ENCODE data around the gene THAP9. TPM values are rescaled to one million over a fixed set of nuclear protein-coding genes. Genes with fewer than 3 reads are reported as not detected.
A peak's percentile ranks its signal among the peaks of the same experiment; 100 is the strongest.

Gene THAP9
- total RNA-seq, 5 donors from 2014 or later (not counting 1 experiment from before 2014, with no cell fraction given): 2.3 to 4.1 (median 3.0) TPM

DNA sequence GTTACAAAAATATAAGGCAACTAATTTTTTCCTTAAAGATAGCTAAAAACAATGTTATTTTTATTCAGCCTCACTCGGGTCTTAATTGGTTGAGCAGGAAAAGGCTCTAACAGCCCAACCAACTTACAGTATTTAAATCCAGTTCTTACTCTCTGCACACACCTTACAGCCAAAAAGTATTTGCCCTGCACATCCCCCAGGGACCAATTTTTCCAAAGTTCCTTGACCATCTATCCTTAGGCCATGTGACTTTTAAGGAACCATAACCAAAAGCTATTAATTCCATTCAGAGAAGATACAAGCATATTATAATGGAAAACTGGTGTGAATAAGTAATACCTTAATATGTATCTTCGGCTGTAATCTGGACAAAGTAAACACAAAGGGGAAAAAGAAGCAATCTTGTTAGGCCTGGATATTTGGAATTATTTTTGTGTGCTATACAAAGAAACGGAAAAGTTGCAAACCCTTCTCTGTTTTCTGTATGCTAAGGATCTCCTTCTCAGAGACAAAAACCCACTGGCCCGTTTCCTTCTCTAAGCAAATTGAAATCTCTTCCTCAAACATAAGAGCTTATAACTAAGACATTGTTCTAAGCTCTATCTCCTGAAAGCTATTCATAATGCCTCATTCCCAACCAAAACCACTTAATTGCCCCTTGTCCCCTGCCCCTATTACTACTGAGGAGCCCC is 1.0 kb upstream of the THAP9 start:
- ChIA-PET POLR2A (interaction anchor here (0.5 to 2.3 kb wide), 9 partner anchors 10 to 555 kb away, joined by 3 to 20 read pairs (median 8); partner anchors contain the start of genes COPS4 (in 1 of the 2) and LIN54 (in 1 of the 2)), CTCF (interaction anchor here (0.6 to 2.5 kb wide), 15 partner anchors 8 to 525 kb away, joined by 3 to 23 read pairs (median 5); partner anchors contain the start of genes COPS4 (in 1 of the 2), COQ2 (in 1 of the 2), HNRNPD (in 1 of the 2) and LIN54 (in 1 of the 2))
- no peaks in the 10 kb centered on the region for H3K27me3 Mint-ChIP-seq
- Histone ChIP-seq H3K4me1 (ENCODE audit: control insufficient read depth in 1 of 2, extremely low read depth in 1 of 2, insufficient read depth in 2 of 2, low read length in 2 of 2) (peaks cover 3 to 24% of the 10 kb centered on the region in 2 experiments), H3K27ac (ENCODE audit: low read length) (peak overlapping the region; percentile 91), H3K27me3 (replicated peaks in 1 of 2; ENCODE audit: control insufficient read depth in 2 of 2, extremely low read depth in 1 of 2, insufficient read depth in 2 of 2, low read length in 1 of 2) (no peaks in the 10 kb centered on the region), H3K36me3 (ENCODE audit: control insufficient read depth in 2 of 2, extremely low read depth in 1 of 2, insufficient read depth in 1 of 2, low read length in 1 of 2) (peaks cover 0 to 11% of the 10 kb centered on the region in 2 donors), H3K4me3 (ENCODE audit: control insufficient read depth in 1 of 2, extremely low read depth in 1 of 2, low read length in 1 of 2) (peak overlapping the region; percentile 77 to 85), H3K9me3 (no peaks in the 10 kb centered on the region)
- no peak overlapping the region for H3K27ac Mint-ChIP-seq
- WGBS (ENCODE audit: insufficient coverage): 0% methylated on average over 2 of the region's 4 CpGs
- H3K9me3 Mint-ChIP-seq: no peaks in the 10 kb centered on the region
- H3K36me3 Mint-ChIP-seq: peaks cover 12% of the 10 kb centered on the region
- peaks cover 11 to 18% (median 14%) of the 10 kb centered on the region in 3 donors for H3K4me1 Mint-ChIP-seq
- no peak overlapping the region for H3K4me3 Mint-ChIP-seq
- no peak for ATAC-seq (replicated peaks in 1 of 4)
- peak in 1 of 35 experiments; percentile 16 for DNase-seq

DNA sequence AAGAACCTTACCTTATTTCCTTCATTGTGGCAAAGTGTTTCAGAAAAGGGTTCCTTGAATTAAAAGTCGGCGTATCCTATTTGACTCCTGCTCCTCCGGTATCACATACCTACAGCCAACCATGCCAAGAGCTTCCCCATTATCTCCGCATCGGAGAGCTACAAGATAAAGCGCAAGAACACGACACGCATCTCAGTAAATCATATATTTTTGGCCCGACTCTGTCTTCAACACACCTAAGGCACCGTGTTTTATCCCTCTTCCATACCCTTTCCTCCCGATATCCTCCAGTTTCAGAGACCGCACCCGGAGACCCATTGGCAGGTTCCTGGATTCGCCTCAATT is 497 bp upstream of the THAP9 start:
- POLR2A ChIA-PET: interaction anchor here (0.5 to 2.3 kb wide), 10 partner anchors 11 to 554 kb away, joined by 3 to 20 read pairs (median 6); partner anchors contain the start of genes COPS4 (in 1 of the 2) and LIN54 (in 1 of the 2)
- WGBS (ENCODE audit: insufficient coverage): 0% methylated on average over 14 of the region's 14 CpGs
- peaks cover 9% of the 10 kb centered on the region for H3K36me3 Mint-ChIP-seq

DNA sequence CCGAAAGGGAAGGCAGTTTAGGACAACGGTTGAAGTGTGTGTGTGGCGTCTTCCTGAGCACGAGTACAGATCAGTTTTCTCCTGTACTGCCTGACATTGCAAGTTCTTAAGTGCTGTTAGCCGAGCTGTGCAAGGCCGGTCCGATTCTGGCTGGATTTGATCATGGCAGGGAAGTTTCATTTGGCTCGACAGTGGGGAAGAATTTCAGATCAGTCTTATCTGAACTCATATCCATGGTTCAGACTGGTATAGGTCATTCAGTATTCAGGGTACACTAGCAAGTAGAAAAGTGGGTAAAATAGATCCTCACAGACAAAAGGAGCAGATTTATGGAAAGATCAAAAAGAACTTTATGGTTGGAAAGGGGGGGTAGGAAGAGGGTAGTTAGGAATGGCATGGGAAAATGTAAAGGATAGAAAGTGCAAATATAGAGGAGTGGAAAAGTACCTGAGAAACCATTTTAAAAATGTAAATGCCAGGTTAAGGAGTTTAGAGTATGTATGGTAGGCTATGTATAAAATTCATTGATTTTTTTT is 716 bp downstream of the THAP9 start:
- H3K9me3 Mint-ChIP-seq: no peaks in the 10 kb centered on the region

More for the DNA sequence above, 497 bp upstream of the THAP9 start:
- ATAC-seq (replicated peaks in 1 of 4): peak in 1 of 4 experiments; percentile 1
- peaks cover 11 to 18% (median 17%) of the 10 kb centered on the region in 3 donors for H3K4me1 Mint-ChIP-seq
- Histone ChIP-seq H3K36me3 (ENCODE audit: control insufficient read depth in 2 of 2, extremely low read depth in 1 of 2, insufficient read depth in 1 of 2, low read length in 1 of 2) (peaks cover 0 to 6% of the 10 kb centered on the region in 2 donors), H3K4me1 (ENCODE audit: control insufficient read depth in 1 of 2, extremely low read depth in 1 of 2, insufficient read depth in 2 of 2, low read length in 2 of 2) (peaks cover 3 to 24% of the 10 kb centered on the region in 2 experiments), H3K27ac (ENCODE audit: low read length) (peak overlapping the region; percentile 91), H3K27me3 (replicated peaks in 1 of 2; ENCODE audit: control insufficient read depth in 2 of 2, extremely low read depth in 1 of 2, insufficient read depth in 2 of 2, low read length in 1 of 2) (no peaks in the 10 kb centered on the region), H3K9me3 (no peaks in the 10 kb centered on the region), H3K4me3 (ENCODE audit: control insufficient read depth in 1 of 2, extremely low read depth in 1 of 2, low read length in 1 of 2) (peak overlapping the region; percentile 77 to 85)
- H3K9me3 Mint-ChIP-seq: no peaks in the 10 kb centered on the region
- DNase-seq: peak in 2 of 35 experiments; percentile 6 to 10
- no peaks in the 10 kb centered on the region for H3K27me3 Mint-ChIP-seq
- H3K4me3 Mint-ChIP-seq: no peak overlapping the region
- H3K27ac Mint-ChIP-seq: no peak overlapping the region
- CTCF ChIA-PET: interaction anchor here in 1 of 2 donors (0.6 to 2.5 kb wide), 13 partner anchors 9 to 526 kb away, joined by 3 to 23 read pairs (median 5); partner anchors contain the start of genes COPS4, COQ2, HNRNPD and LIN54

DNA sequence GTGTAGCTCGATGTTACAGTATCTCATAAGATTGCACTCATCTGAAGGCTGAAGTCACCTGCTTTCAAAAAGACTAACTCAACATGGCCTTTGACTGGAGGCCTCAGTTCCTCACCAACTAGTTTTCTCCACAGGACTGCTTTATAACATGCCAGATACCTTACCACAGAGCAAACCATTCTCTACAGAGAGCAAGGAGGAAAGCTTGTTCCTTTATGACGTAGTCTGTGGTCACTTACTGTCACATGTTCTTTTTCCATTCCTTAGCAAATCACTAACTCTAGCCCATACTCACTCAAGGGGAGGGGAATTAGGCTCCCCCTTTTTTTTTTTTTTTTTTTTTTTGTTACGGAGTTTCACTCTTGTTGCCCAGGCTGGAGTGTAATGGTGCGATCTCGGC is 3.2 kb downstream of the THAP9 start:
- Histone ChIP-seq H3K4me1 (ENCODE audit: control insufficient read depth in 1 of 2, extremely low read depth in 1 of 2, insufficient read depth in 2 of 2, low read length in 2 of 2) (peaks cover 0 to 16% of the 10 kb centered on the region in 2 experiments), H3K36me3 (ENCODE audit: control insufficient read depth in 2 of 2, extremely low read depth in 1 of 2, insufficient read depth in 1 of 2, low read length in 1 of 2) (no peaks in the 10 kb centered on the region), H3K27ac (ENCODE audit: low read length) (no peak overlapping the region), H3K27me3 (replicated peaks in 1 of 2; ENCODE audit: control insufficient read depth in 2 of 2, extremely low read depth in 1 of 2, insufficient read depth in 2 of 2, low read length in 1 of 2) (no peaks in the 10 kb centered on the region), H3K9me3 (no peaks in the 10 kb centered on the region), H3K4me3 (ENCODE audit: control insufficient read depth in 1 of 2, extremely low read depth in 1 of 2, low read length in 1 of 2) (no peak overlapping the region)
- POLR2A ChIA-PET: no interaction called here
- DNase-seq: peak in 1 of 35 experiments; percentile 17
- Mint-ChIP-seq H3K4me1 (peaks cover 6 to 16% (median 12%) of the 10 kb centered on the region in 3 donors), H3K36me3 (peaks cover 9% of the 10 kb centered on the region), H3K9me3 (no peaks in the 10 kb centered on the region), H3K4me3 (no peak overlapping the region), H3K27me3 (no peaks in the 10 kb centered on the region), H3K27ac (no peak overlapping the region)
- CTCF ChIA-PET: no interaction called here
- ATAC-seq (replicated peaks in 1 of 4): no peak
- WGBS (ENCODE audit: insufficient coverage): 100% methylated on average over 3 of the region's 5 CpGs

More for the DNA sequence above, 716 bp downstream of the THAP9 start:
- 1% methylated on average over 7 of the region's 8 CpGs for WGBS (ENCODE audit: insufficient coverage)
- no peaks in the 10 kb centered on the region for H3K9me3 ChIP-seq
- CTCF ChIA-PET: interaction anchor here in 1 of 2 donors (1.2 to 2.5 kb wide), 7 partner anchors 10 to 541 kb away, joined by 3 to 17 read pairs (median 8); partner anchors contain the start of genes COPS4, COQ2, LIN54 and SEC31A
- H3K4me1 ChIP-seq (ENCODE audit: control insufficient read depth in 1 of 2, extremely low read depth in 1 of 2, insufficient read depth in 2 of 2, low read length in 2 of 2): peaks cover 3 to 24% of the 10 kb centered on the region in 2 experiments
- Mint-ChIP-seq H3K36me3 (peaks cover 5% of the 10 kb centered on the region), H3K27ac (no peak overlapping the region), H3K4me3 (no peak overlapping the region), H3K27me3 (no peaks in the 10 kb centered on the region), H3K4me1 (peaks cover 17 to 23% (median 19%) of the 10 kb centered on the region in 3 donors)
- peaks cover 0 to 5% of the 10 kb centered on the region in 2 donors for H3K36me3 ChIP-seq (ENCODE audit: control insufficient read depth in 2 of 2, extremely low read depth in 1 of 2, insufficient read depth in 1 of 2, low read length in 1 of 2)
- peak overlapping the region; percentile 91 for H3K27ac ChIP-seq (ENCODE audit: low read length)
- H3K27me3 ChIP-seq (replicated peaks in 1 of 2; ENCODE audit: control insufficient read depth in 2 of 2, extremely low read depth in 1 of 2, insufficient read depth in 2 of 2, low read length in 1 of 2): no peaks in the 10 kb centered on the region
- DNase-seq (no peak), ATAC-seq (replicated peaks in 1 of 4) (no peak)
- POLR2A ChIA-PET: interaction anchor here in 1 of 2 donors (0.5 to 2.3 kb wide), 6 partner anchors 12 to 134 kb away, joined by 4 to 20 read pairs (median 7); partner anchors contain the start of genes COPS4 and LIN54
- peak overlapping the region; percentile 77 to 85 for H3K4me3 ChIP-seq (ENCODE audit: control insufficient read depth in 1 of 2, extremely low read depth in 1 of 2, low read length in 1 of 2)

- Mint-ChIP-seq H3K36me3 (peaks cover 12% of the 10 kb centered on the region), H3K4me1 (peaks cover 6 to 16% (median 12%) of the 10 kb centered on the region in 3 donors), H3K4me3 (no peak overlapping the region), H3K27ac (peak overlapping the region; percentile 4 to 24), H3K27me3 (no peaks in the 10 kb centered on the region), H3K9me3 (no peaks in the 10 kb centered on the region)
- Histone ChIP-seq H3K27me3 (replicated peaks in 1 of 2; ENCODE audit: control insufficient read depth in 2 of 2, extremely low read depth in 1 of 2, insufficient read depth in 2 of 2, low read length in 1 of 2) (no peaks in the 10 kb centered on the region), H3K27ac (ENCODE audit: low read length) (no peak overlapping the region), H3K9me3 (no peaks in the 10 kb centered on the region), H3K4me1 (ENCODE audit: control insufficient read depth in 1 of 2, extremely low read depth in 1 of 2, insufficient read depth in 2 of 2, low read length in 2 of 2) (peaks cover 0 to 8% of the 10 kb centered on the region in 2 experiments), H3K36me3 (ENCODE audit: control insufficient read depth in 2 of 2, extremely low read depth in 1 of 2, insufficient read depth in 1 of 2, low read length in 1 of 2) (no peaks in the 10 kb centered on the region), H3K4me3 (ENCODE audit: control insufficient read depth in 1 of 2, extremely low read depth in 1 of 2, low read length in 1 of 2) (no peak overlapping the region)
- POLR2A ChIA-PET: interaction anchor here (0.6 to 0.7 kb wide), 2 partner anchors 19 to 78 kb away, joined by 3 to 4 read pairs; no protein-coding TSS in a partner anchor
- ATAC-seq (replicated peaks in 1 of 4) (no peak), DNase-seq (peak in 3 of 35 experiments; percentile 10 to 46 (median 16))
- no CpG with 5 or more reads among the region's 2 CpGs for WGBS (ENCODE audit: insufficient coverage)
- CTCF ChIA-PET: no interaction called here
Observed at GRCh38 chr4:82905205-82905604, 4.7 kb downstream of the THAP9 start.

DNA sequence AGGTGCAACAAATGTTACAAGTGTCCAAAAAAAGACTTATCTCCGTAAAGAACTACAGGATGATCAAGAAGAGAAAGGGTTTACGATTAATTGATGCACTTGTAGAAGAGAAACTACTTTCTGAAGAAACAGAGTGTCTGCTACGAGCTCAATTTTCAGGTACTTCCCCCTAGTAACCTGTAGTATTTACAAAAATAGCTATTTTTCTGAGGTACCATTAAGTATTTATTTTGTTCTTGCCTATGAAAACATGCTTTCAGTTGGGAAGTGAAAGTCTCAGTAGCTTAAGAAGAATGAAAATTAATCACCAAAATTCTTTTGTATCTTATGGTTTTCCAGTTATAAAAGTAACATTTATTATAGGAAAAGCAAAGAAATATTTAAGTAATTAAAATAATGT is 5.9 kb downstream of the THAP9 start:
- Histone ChIP-seq H3K4me3 (ENCODE audit: control insufficient read depth in 1 of 2, extremely low read depth in 1 of 2, low read length in 1 of 2) (no peak overlapping the region), H3K4me1 (ENCODE audit: control insufficient read depth in 1 of 2, extremely low read depth in 1 of 2, insufficient read depth in 2 of 2, low read length in 2 of 2) (peaks cover 0 to 3% of the 10 kb centered on the region in 2 experiments), H3K36me3 (ENCODE audit: control insufficient read depth in 2 of 2, extremely low read depth in 1 of 2, insufficient read depth in 1 of 2, low read length in 1 of 2) (no peaks in the 10 kb centered on the region), H3K27ac (ENCODE audit: low read length) (no peak overlapping the region), H3K27me3 (replicated peaks in 1 of 2; ENCODE audit: control insufficient read depth in 2 of 2, extremely low read depth in 1 of 2, insufficient read depth in 2 of 2, low read length in 1 of 2) (no peaks in the 10 kb centered on the region), H3K9me3 (no peaks in the 10 kb centered on the region)
- ChIA-PET CTCF (interaction anchor here in 1 of 2 donors (1.4 kb wide), 1 partner anchor 129 kb away, joined by 3 read pairs; the partner anchor contains the start of gene COPS4), POLR2A (interaction anchor here (0.6 to 1.2 kb wide), 2 partner anchors 54 to 91 kb away, joined by 3 read pairs; no protein-coding TSS in a partner anchor)
- WGBS (ENCODE audit: insufficient coverage): 100% methylated on average over 1 of the region's 3 CpGs
- Mint-ChIP-seq H3K4me1 (peaks cover 6 to 16% (median 12%) of the 10 kb centered on the region in 3 donors), H3K4me3 (no peak overlapping the region), H3K9me3 (no peaks in the 10 kb centered on the region), H3K27ac (no peak overlapping the region), H3K27me3 (no peaks in the 10 kb centered on the region), H3K36me3 (peaks cover 18% of the 10 kb centered on the region)
- ATAC-seq (replicated peaks in 1 of 4) (no peak), DNase-seq (no peak)
